WTC11 (cell line): ENCODE measurements around the gene TVP23C. TPM values are rescaled to one million over a fixed set of nuclear protein-coding genes. Genes with fewer than 3 reads are reported as not detected.

Source experiments
- ATF6 ChIP-seq: sonication (generic); formaldehyde crosslinking; IDR thresholded peaks from 2 replicates; pipeline ENCODE4 v1.8.1; 2023; ENCODE audit warnings: mild to moderate bottlenecking, missing genetic modification reagents
- ELF4 ChIP-seq: sonication (generic); formaldehyde crosslinking; IDR thresholded peaks from 2 replicates; pipeline ENCODE4 v1.8.1; 2022; ENCODE audit warnings: low read depth, mild to moderate bottlenecking, moderate library complexity, missing genetic modification reagents
- EMX1 ChIP-seq: fragments of 250-450 bp; sonication (Bioruptor Pico); IDR thresholded peaks from 2 replicates; pipeline ENCODE4 v1.8.0; 2021; ENCODE audit warnings: mild to moderate bottlenecking
- ERG ChIP-seq: fragments of 250-450 bp; sonication (Bioruptor Pico); IDR thresholded peaks from 2 replicates; pipeline ENCODE4 v1.8.0; 2021; ENCODE audit warnings: mild to moderate bottlenecking
- ESRRA ChIP-seq: sonication (generic); formaldehyde crosslinking; IDR thresholded peaks from 2 replicates; pipeline ENCODE4 v1.8.1; 2022; ENCODE audit warnings: mild to moderate bottlenecking, missing genetic modification reagents, borderline replicate concordance
- ETV6 ChIP-seq: sonication (generic); formaldehyde crosslinking; IDR thresholded peaks from 2 replicates; pipeline ENCODE4 v1.8.1; 2022; ENCODE audit warnings: mild to moderate bottlenecking, missing genetic modification reagents
- FOXK1 ChIP-seq: sonication (generic); formaldehyde crosslinking; IDR thresholded peaks from 2 replicates; pipeline ENCODE4 v1.8.0; 2022; ENCODE audit warnings: mild to moderate bottlenecking, moderate library complexity, missing genetic modification reagents
- FOXP4 ChIP-seq: sonication (generic); formaldehyde crosslinking; IDR thresholded peaks from 2 replicates; pipeline ENCODE4 v1.8.0; 2022; ENCODE audit warnings: mild to moderate bottlenecking, missing genetic modification reagents
- GRHL2 ChIP-seq: fragments of 250-450 bp; sonication (Bioruptor Pico); IDR thresholded peaks from 2 replicates; pipeline ENCODE4 v1.8.0; 2022; ENCODE audit warnings: mild to moderate bottlenecking, moderate library complexity; ENCODE audit not compliant: insufficient replicate concordance, severe bottlenecking
- JUN ChIP-seq: sonication (generic); formaldehyde crosslinking; IDR thresholded peaks from 2 replicates; pipeline ENCODE4 v1.8.0; 2023; ENCODE audit warnings: mild to moderate bottlenecking, missing genetic modification reagents
- MAX ChIP-seq: sonication (generic); formaldehyde crosslinking; IDR thresholded peaks from 2 replicates; pipeline ENCODE4 v1.8.0; 2022; ENCODE audit warnings: mild to moderate bottlenecking, missing genetic modification reagents
- MXD4 ChIP-seq: fragments of 250-450 bp; sonication (Bioruptor Pico); IDR thresholded peaks from 2 replicates; pipeline ENCODE4 v1.8.0; 2021; ENCODE audit warnings: mild to moderate bottlenecking, moderate library complexity, borderline replicate concordance
- NFYB ChIP-seq: sonication (generic); formaldehyde crosslinking; conservative IDR thresholded peaks from 2 replicates; pipeline ENCODE4 v1.8.0; 2022; ENCODE audit warnings: low read depth, missing genetic modification reagents
- NR1H2 ChIP-seq: sonication (generic); formaldehyde crosslinking; IDR thresholded peaks from 2 replicates; pipeline ENCODE4 v1.9.0; 2021; ENCODE audit warnings: mild to moderate bottlenecking, moderate library complexity, missing genetic modification reagents
- PREB ChIP-seq: sonication (generic); formaldehyde crosslinking; IDR thresholded peaks from 2 replicates; pipeline ENCODE4 v1.8.1; 2022; ENCODE audit warnings: mild to moderate bottlenecking, missing genetic modification reagents, moderate library complexity, borderline replicate concordance
- RORB ChIP-seq: fragments of 250-450 bp; sonication (Bioruptor Pico); IDR thresholded peaks from 2 replicates; pipeline ENCODE4 v1.9.0; 2021; ENCODE audit warnings: mild to moderate bottlenecking
- ZBTB21 ChIP-seq: sonication (generic); formaldehyde crosslinking; IDR thresholded peaks from 2 replicates; pipeline ENCODE4 v1.8.1; 2023; ENCODE audit warnings: mild to moderate bottlenecking, missing genetic modification reagents, borderline replicate concordance
- ZNF232 ChIP-seq: sonication (generic); formaldehyde crosslinking; IDR thresholded peaks from 2 replicates; pipeline ENCODE4 v1.8.0; 2022; ENCODE audit warnings: mild to moderate bottlenecking, missing genetic modification reagents
- ZNF263 ChIP-seq: sonication (generic); formaldehyde crosslinking; IDR thresholded peaks from 2 replicates; pipeline ENCODE4 v1.8.1; 2022; ENCODE audit warnings: low read depth, mild to moderate bottlenecking, moderate library complexity, missing genetic modification reagents
- ZNF396 ChIP-seq: fragments of 250-450 bp; sonication (Bioruptor Pico); IDR thresholded peaks from 2 replicates; pipeline ENCODE4 v1.8.0; 2021; ENCODE audit warnings: mild to moderate bottlenecking, moderate library complexity, borderline replicate concordance
- ZNF423 ChIP-seq: fragments of 250-450 bp; sonication (Bioruptor Pico); IDR thresholded peaks from 2 replicates; pipeline ENCODE4 v2.1.2; 2022; ENCODE audit warnings: mild to moderate bottlenecking, moderate library complexity
- ZNF425 ChIP-seq: fragments of 250-450 bp; sonication (Bioruptor Pico); conservative IDR thresholded peaks from 2 replicates; pipeline ENCODE4 v1.9.0; 2021; ENCODE audit warnings: mild to moderate bottlenecking
- ZNF512 ChIP-seq: sonication (generic); formaldehyde crosslinking; IDR thresholded peaks from 2 replicates; pipeline ENCODE4 v1.8.1; 2022; ENCODE audit warnings: missing genetic modification reagents, borderline replicate concordance
- total RNA-seq: library from RNA; stranded (reverse); gene quantifications from 3 replicates; pipeline ENCODE4 v1.2.3, GENCODE V29; 2021
- TF ChIP-seq, protein P1 (sequence below): sonication (generic); formaldehyde crosslinking; IDR thresholded peaks from 2 replicates; pipeline ENCODE4 v1.8.1; 2022; ENCODE audit warnings: low read depth, mild to moderate bottlenecking, moderate library complexity, missing genetic modification reagents, borderline replicate concordance
- TF ChIP-seq, protein P2 (sequence below): sonication (generic); formaldehyde crosslinking; conservative IDR thresholded peaks from 2 replicates; pipeline ENCODE4 v1.8.1; 2022; ENCODE audit warnings: mild to moderate bottlenecking, missing genetic modification reagents
- TF ChIP-seq, protein P3 (sequence below): sonication (generic); formaldehyde crosslinking; IDR thresholded peaks from 2 replicates; pipeline ENCODE4 v1.8.1; 2022; ENCODE audit warnings: mild to moderate bottlenecking, moderate library complexity, missing genetic modification reagents

TVP23C gene
- total RNA-seq, 1 experiment from 2014 or later = 16.9 TPM

- no peak for TF ChIP-seq ERG
- TF ChIP-seq ATF6 (CRISPR knock-in tag) = no peak
- 0 out of 2 replicates have a peak, but pooled peaks have one; percentile 57 for TF ChIP-seq ZBTB21
- no peak for TF ChIP-seq EMX1 (CRISPR knock-in tag)
- TF ChIP-seq, protein P1, sequence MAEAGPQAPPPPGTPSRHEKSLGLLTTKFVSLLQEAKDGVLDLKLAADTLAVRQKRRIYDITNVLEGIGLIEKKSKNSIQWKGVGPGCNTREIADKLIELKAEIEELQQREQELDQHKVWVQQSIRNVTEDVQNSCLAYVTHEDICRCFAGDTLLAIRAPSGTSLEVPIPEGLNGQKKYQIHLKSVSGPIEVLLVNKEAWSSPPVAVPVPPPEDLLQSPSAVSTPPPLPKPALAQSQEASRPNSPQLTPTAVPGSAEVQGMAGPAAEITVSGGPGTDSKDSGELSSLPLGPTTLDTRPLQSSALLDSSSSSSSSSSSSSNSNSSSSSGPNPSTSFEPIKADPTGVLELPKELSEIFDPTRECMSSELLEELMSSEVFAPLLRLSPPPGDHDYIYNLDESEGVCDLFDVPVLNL (CRISPR knock-in tag) = no peak
- TF ChIP-seq RORB (CRISPR knock-in tag) = no peak
- no peak for TF ChIP-seq GRHL2
- TF ChIP-seq ETV6 = peak; percentile 30; the same call in 1 of the 2 replicates
- no peak for TF ChIP-seq MXD4 (CRISPR knock-in tag)
- TF ChIP-seq ELF4 = no peak
- TF ChIP-seq MAX (CRISPR knock-in tag) = 0 out of 2 replicates have a peak, but pooled peaks have one; percentile 37
- TF ChIP-seq ZNF512 = no peak
- TF ChIP-seq NR1H2 (CRISPR knock-in tag) = no peak
- peak; percentile 46; the same call in 1 of the 2 replicates for TF ChIP-seq ZNF423 (CRISPR knock-in tag)
- TF ChIP-seq PREB (CRISPR knock-in tag) = no peak
- TF ChIP-seq ESRRA = no peak
- TF ChIP-seq ZNF232 (CRISPR knock-in tag) = peak; percentile 49; the same call in 1 of the 2 replicates
- TF ChIP-seq, protein P2, sequence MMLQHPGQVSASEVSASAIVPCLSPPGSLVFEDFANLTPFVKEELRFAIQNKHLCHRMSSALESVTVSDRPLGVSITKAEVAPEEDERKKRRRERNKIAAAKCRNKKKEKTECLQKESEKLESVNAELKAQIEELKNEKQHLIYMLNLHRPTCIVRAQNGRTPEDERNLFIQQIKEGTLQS = no peak
- TF ChIP-seq FOXK1 (CRISPR knock-in tag) = no peak
- TF ChIP-seq, protein P3, sequence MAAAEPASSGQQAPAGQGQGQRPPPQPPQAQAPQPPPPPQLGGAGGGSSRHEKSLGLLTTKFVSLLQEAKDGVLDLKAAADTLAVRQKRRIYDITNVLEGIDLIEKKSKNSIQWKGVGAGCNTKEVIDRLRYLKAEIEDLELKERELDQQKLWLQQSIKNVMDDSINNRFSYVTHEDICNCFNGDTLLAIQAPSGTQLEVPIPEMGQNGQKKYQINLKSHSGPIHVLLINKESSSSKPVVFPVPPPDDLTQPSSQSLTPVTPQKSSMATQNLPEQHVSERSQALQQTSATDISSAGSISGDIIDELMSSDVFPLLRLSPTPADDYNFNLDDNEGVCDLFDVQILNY = no peak
- TF ChIP-seq JUN (CRISPR knock-in tag) = no peak
- TF ChIP-seq ZNF425 (CRISPR knock-in tag) = no peak
- no peak for TF ChIP-seq NFYB (CRISPR knock-in tag)
- TF ChIP-seq FOXP4 (CRISPR knock-in tag) = 0 out of 2 replicates have a peak, but pooled peaks have one; percentile 60
- TF ChIP-seq ZNF263 = no peak
- TF ChIP-seq ZNF396 (CRISPR knock-in tag) = no peak
Measured at GRCh38 chr17:15490634-15491261, 72.5 kb downstream of the TVP23C start (continued).
